ENCODE measurements around the gene SMU1.
"Not testable (repeated sequence)": the region's sequence is repeated elsewhere in the genome, so short reads cannot be mapped to it uniquely, and the experiment has no call there.

Gene SMU1

GRCh38 chr9:33101104-33101951 lies 24.9 kb upstream of the SMU1 start:
- no peak for TF ChIP-seq CTCF (conservative IDR thresholded peaks at IDR 0.05; ENCODE audit: low read length)
- peak; percentile 97 for DNase-seq (ENCODE audit: low read depth)
- H3K4me3 ChIP-seq (ENCODE audit: low read length), result no peak overlapping the region

GRCh38 chr9:33099754-33100153 lies 23.3 kb upstream of the SMU1 start:
- TF ChIP-seq CTCF (conservative IDR thresholded peaks at IDR 0.05; ENCODE audit: low read length), result no peak
- DNase-seq (ENCODE audit: low read depth), result no peak
- H3K4me3 ChIP-seq (ENCODE audit: low read length), result no peak overlapping the region

- H3K4me3 ChIP-seq (ENCODE audit: low read length), result no peak overlapping the region
- TF ChIP-seq CTCF (conservative IDR thresholded peaks at IDR 0.05; ENCODE audit: low read length), result no peak
- no peak for DNase-seq (ENCODE audit: low read depth)
Observed at GRCh38 chr9:33097192-33097591, 20.7 kb upstream of the SMU1 start.

- DNase-seq (ENCODE audit: low read depth), result no peak
- no peak overlapping the region for H3K4me3 ChIP-seq (ENCODE audit: low read length)
- no peak for TF ChIP-seq CTCF (conservative IDR thresholded peaks at IDR 0.05; ENCODE audit: low read length)
Observed at GRCh38 chr9:33092634-33093033, 16.2 kb upstream of the SMU1 start.

GRCh38 chr9:33085672-33086071 lies 9.2 kb upstream of the SMU1 start:
- not testable (repeated sequence) for DNase-seq (ENCODE audit: low read depth)

GRCh38 chr9:33082538-33083326 lies 6.3 kb upstream of the SMU1 start:
- H3K4me3 ChIP-seq (ENCODE audit: low read length), result no peak overlapping the region
- no peak for TF ChIP-seq CTCF (conservative IDR thresholded peaks at IDR 0.05; ENCODE audit: low read length)
- no peak for DNase-seq (ENCODE audit: low read depth)

More at GRCh38 chr9:33085672-33086071, 9.2 kb upstream of the SMU1 start:
- H3K4me3 ChIP-seq (ENCODE audit: low read length), result not testable (repeated sequence)

DNA sequence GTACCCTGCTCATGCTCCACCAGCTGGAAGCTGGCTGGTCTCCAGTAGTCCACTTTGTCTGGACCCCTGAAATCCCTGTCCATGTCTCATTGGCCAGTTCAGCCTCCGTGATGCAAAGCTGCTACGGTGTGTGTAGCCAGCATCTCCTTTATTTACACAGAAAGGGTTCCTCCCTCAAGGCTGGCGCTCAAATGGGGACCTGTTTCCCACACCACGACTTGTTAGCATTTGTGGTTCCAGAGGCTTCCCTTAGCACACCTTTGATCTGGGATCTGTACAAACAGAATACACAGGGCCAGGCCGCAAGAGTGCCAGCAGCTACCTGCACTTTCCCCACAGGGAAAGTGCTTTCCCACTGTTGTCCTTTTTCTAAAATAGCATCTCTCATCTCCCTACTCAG lies 5.7 kb upstream of the SMU1 start:
- H3K4me3 ChIP-seq (ENCODE audit: low read length), result no peak overlapping the region
- no peak for DNase-seq (ENCODE audit: low read depth)
- no peak for TF ChIP-seq CTCF (conservative IDR thresholded peaks at IDR 0.05; ENCODE audit: low read length)

Measured in AG10803 (cell line).